Karpas-422 (cell line): ENCODE results near the gene GPAM. TPM values are rescaled to one million over a fixed set of nuclear protein-coding genes. Genes with fewer than 3 reads are reported as not detected.

ENCODE experiments used
- DNase-seq: peaks from one replicate; pipeline ENCODE4 v3.0.0-alpha.2; 2015
- H2AFZ ChIP-seq: fragments of 200-600 bp; sonication (generic); 2 replicates; pipeline ENCODE4 v1.6.1; 2014; ENCODE audit warnings: antibody characterized with exemption, low read length, mixed read lengths
- H3K27ac ChIP-seq: fragments of 200-600 bp; sonication (generic); 2 replicates; pipeline ENCODE4 v1.5.1; 2014; ENCODE audit warnings: mild to moderate bottlenecking, low read length, moderate library complexity
- H3K27me3 ChIP-seq: fragments of 200-600 bp; sonication (generic); 2 replicates; pipeline ENCODE4 v1.6.1; 2014; ENCODE audit warnings: low read length, mixed read lengths
- H3K36me3 ChIP-seq: fragments of 200-600 bp; sonication (generic); 2 replicates; pipeline ENCODE4 v1.6.1; 2014; ENCODE audit warnings: low read length, mixed read lengths; ENCODE audit not compliant: insufficient read depth
- H3K4me1 ChIP-seq: fragments of 200-600 bp; sonication (generic); 2 replicates; pipeline ENCODE4 v1.6.1; 2014; ENCODE audit warnings: mild to moderate bottlenecking, low read length, mixed read lengths
- H3K4me2 ChIP-seq: fragments of 200-600 bp; sonication (generic); 2 replicates; pipeline ENCODE4 v1.6.1; 2014; ENCODE audit warnings: low read length, low read depth, mild to moderate bottlenecking; ENCODE audit not compliant: poor library complexity, severe bottlenecking
- H3K4me3 ChIP-seq: fragments of 200-600 bp; sonication (generic); 2 replicates; pipeline ENCODE4 v1.5.1; 2014; ENCODE audit warnings: mild to moderate bottlenecking, antibody characterized with exemption, low read length, mixed read lengths
- H3K79me2 ChIP-seq: fragments of 200-600 bp; sonication (generic); 2 replicates; pipeline ENCODE4 v1.6.1; 2014; ENCODE audit warnings: mild to moderate bottlenecking, low read length, mixed read lengths
- H3K9ac ChIP-seq: fragments of 200-600 bp; sonication (generic); 2 replicates; pipeline ENCODE4 v1.6.0; 2014; ENCODE audit warnings: low read length
- H3K9me2 ChIP-seq: fragments of 200-600 bp; sonication (generic), shearing (Covaris generic); replicated peaks from 2 replicates; pipeline ENCODE4 v1.6.0; 2014; ENCODE audit warnings: mild to moderate bottlenecking, low read length, moderate library complexity; ENCODE audit not compliant: insufficient read depth
- H3K9me3 ChIP-seq: fragments of 300-700, 200-600 bp; sonication (generic); 2 replicates; pipeline ENCODE4 v1.6.1; 2014; ENCODE audit warnings: low read length, mixed read lengths
- H4K20me1 ChIP-seq: fragments of 200-600 bp; sonication (generic); 2 replicates; pipeline ENCODE4 v1.6.1; 2014; ENCODE audit warnings: mild to moderate bottlenecking, antibody characterized with exemption, low read length, low read depth; ENCODE audit not compliant: insufficient read depth
- total RNA-seq: library from RNA; depleted of rRNA; stranded (reverse); fragments of >200 nt; shearing (Covaris generic); gene quantifications from 2 replicates; pipeline ENCODE4 v1.2.3, GENCODE V29; 2014; ENCODE audit warnings: low replicate concordance

The GPAM gene
- total RNA-seq, 1 experiment from 2014 or later, result 481 TPM

DNA sequence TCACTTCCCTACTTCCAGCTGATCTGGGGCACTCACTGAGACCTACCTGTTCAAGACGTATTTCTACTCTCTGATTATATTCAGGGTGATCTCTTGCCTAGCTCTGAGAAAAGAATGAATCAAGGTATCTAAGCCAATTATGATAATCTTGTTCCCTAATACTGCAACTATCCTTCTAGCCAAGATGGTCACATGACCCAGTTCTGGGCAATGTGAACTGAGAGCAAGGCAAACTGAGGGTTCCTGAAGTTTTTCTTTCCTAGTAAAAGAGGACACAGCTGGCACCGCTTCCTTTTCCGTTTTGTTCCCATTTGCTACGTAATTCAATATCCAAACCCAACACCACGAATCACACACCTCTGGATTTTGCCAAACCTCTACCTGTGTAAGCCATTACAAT lies 5.9 kb upstream of the GPAM start:
- H2AFZ ChIP-seq, result no peak overlapping the region
- no peaks in the 10 kb centered on the region for H3K9me2 ChIP-seq
- DNase-seq, result no peak
- H3K9me3 ChIP-seq, result peaks cover 21% of the 10 kb centered on the region
- no peaks in the 10 kb centered on the region for H3K27me3 ChIP-seq
- H3K36me3 ChIP-seq, result peaks cover 75% of the 10 kb centered on the region
- H3K4me2 ChIP-seq, result no peak overlapping the region
- no peak overlapping the region for H3K9ac ChIP-seq
- H3K79me2 ChIP-seq, result peaks cover 97% of the 10 kb centered on the region
- H3K27ac ChIP-seq, result no peak overlapping the region
- peaks cover 18% of the 10 kb centered on the region for H3K4me1 ChIP-seq
- peaks cover 11% of the 10 kb centered on the region for H4K20me1 ChIP-seq
- H3K4me3 ChIP-seq, result no peak overlapping the region

DNA sequence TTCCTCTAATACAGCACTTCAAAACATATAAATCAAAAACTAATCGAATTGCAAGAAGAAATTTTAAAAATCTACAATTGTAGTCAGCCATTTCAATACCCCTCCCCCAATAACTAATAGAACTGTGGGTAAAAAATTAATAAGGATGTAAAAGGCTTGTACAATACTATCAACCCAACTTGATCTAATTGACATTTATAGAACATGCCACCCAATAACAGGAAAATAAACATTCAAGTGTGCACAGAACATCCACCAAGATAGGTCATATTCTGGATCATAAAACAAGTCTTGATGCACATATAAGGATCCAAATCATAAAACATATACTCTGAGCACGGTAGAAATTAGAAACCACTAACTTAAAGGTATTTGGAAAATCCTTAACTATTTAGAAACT lies 4.0 kb upstream of the GPAM start:
- Histone ChIP-seq H3K4me2 (no peak overlapping the region), H3K27me3 (no peaks in the 10 kb centered on the region), H3K9ac (no peak overlapping the region), H3K9me3 (peaks cover 21% of the 10 kb centered on the region), H3K27ac (no peak overlapping the region), H4K20me1 (peaks cover 6% of the 10 kb centered on the region; the same call in 1 of the 2 replicates), H3K4me1 (peaks cover 37% of the 10 kb centered on the region), H3K36me3 (peaks cover 69% of the 10 kb centered on the region), H3K79me2 (peaks cover 97% of the 10 kb centered on the region), H3K4me3 (no peak overlapping the region), H2AFZ (no peak overlapping the region), H3K9me2 (no peaks in the 10 kb centered on the region)
- DNase-seq, result no peak

- Histone ChIP-seq H3K9ac (peak overlapping the region; percentile 76), H3K9me2 (no peaks in the 10 kb centered on the region), H4K20me1 (peaks cover 6% of the 10 kb centered on the region; the same call in 1 of the 2 replicates), H3K36me3 (peaks cover 69% of the 10 kb centered on the region), H3K27me3 (no peaks in the 10 kb centered on the region), H3K4me1 (peaks cover 37% of the 10 kb centered on the region), H3K79me2 (peaks cover 97% of the 10 kb centered on the region), H3K27ac (peak overlapping the region; percentile 77), H2AFZ (no peak overlapping the region), H3K4me3 (peak overlapping the region; percentile 74), H3K4me2 (peak overlapping the region; percentile 88), H3K9me3 (peaks cover 21% of the 10 kb centered on the region)
- peak; percentile 57 for DNase-seq
These were observed 2.4 kb upstream of the GPAM start for GRCh38 chr10:112185959-112186358.

DNA sequence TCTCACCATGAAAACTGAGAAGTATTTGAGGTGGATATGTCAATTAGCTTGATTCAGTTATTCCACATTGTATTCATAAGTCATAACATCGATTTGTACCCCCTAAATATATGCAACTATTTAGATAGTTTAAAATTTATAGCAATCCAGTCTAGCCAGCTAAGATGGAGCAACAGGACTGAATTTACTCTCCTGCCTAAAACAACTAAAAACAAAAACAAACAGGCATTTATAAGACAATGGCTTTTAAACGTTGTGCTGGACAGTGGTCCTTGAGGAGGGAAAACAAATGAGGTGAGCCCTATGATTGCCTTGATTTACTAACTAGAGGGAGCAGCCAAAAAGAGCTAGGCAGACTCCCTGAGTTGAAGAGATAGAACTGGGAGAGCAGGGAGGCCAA lies 814 bp upstream of the GPAM start:
- H3K9me2 ChIP-seq, result no peaks in the 10 kb centered on the region
- no peak for DNase-seq
- H3K79me2 ChIP-seq, result peaks cover 97% of the 10 kb centered on the region
- H3K36me3 ChIP-seq, result peaks cover 71% of the 10 kb centered on the region
- H2AFZ ChIP-seq, result no peak overlapping the region
- peak overlapping the region; percentile 88 for H3K4me2 ChIP-seq
- H3K4me1 ChIP-seq, result peaks cover 37% of the 10 kb centered on the region
- H3K4me3 ChIP-seq, result peak overlapping the region; percentile 74
- peak overlapping the region; percentile 76 for H3K9ac ChIP-seq
- H4K20me1 ChIP-seq, result peaks cover 6% of the 10 kb centered on the region; the same call in 1 of the 2 replicates
- H3K27me3 ChIP-seq, result no peaks in the 10 kb centered on the region
- H3K9me3 ChIP-seq, result peaks cover 17% of the 10 kb centered on the region
- H3K27ac ChIP-seq, result peak overlapping the region; percentile 77

DNA sequence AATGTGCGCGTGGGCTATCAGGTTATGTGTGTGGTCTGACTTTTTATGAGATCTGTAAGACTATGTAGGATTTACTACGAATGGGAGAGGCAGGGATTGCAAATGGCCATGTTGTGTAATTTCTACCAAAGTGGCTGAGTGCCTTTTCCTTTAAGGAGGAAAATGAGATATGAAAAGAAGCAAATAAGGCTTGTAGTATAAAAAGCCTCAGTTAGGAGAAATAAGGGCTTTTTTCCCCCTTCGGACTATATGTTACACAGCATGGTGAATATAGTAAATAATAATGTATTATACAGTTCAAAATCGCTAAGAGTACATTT lies 447 bp upstream of the GPAM start:
- H3K9ac ChIP-seq, result peak overlapping the region; percentile 76
- no peak overlapping the region for H2AFZ ChIP-seq

GRCh38 chr10:112182784-112183328 lies 709 bp downstream of the GPAM start:
- Histone ChIP-seq H3K4me2 (peak overlapping the region; percentile 88), H4K20me1 (peaks cover 6% of the 10 kb centered on the region; the same call in 1 of the 2 replicates), H3K27ac (0 out of 2 replicates have a peak overlapping the region, but pooled peaks have one; percentile 77), H3K4me1 (peaks cover 37% of the 10 kb centered on the region), H3K4me3 (peak overlapping the region; percentile 74), H3K27me3 (no peaks in the 10 kb centered on the region), H3K9me2 (no peaks in the 10 kb centered on the region), H3K9ac (no peak overlapping the region; the same call in 1 of the 2 replicates), H3K9me3 (peaks cover 8% of the 10 kb centered on the region), H3K79me2 (peaks cover 95% of the 10 kb centered on the region), H3K36me3 (peaks cover 72% of the 10 kb centered on the region), H2AFZ (no peak overlapping the region)
- DNase-seq, result no peak

More for the DNA sequence above, 447 bp upstream of the GPAM start:
- Histone ChIP-seq H3K4me1 (peaks cover 37% of the 10 kb centered on the region), H3K9me3 (peaks cover 16% of the 10 kb centered on the region), H3K9me2 (no peaks in the 10 kb centered on the region), H3K27ac (peak overlapping the region; percentile 77), H4K20me1 (peaks cover 6% of the 10 kb centered on the region; the same call in 1 of the 2 replicates), H3K36me3 (peaks cover 72% of the 10 kb centered on the region), H3K4me2 (peak overlapping the region; percentile 88), H3K4me3 (peak overlapping the region; percentile 74), H3K79me2 (peaks cover 97% of the 10 kb centered on the region), H3K27me3 (no peaks in the 10 kb centered on the region)
- DNase-seq, result peak; percentile 52

DNA sequence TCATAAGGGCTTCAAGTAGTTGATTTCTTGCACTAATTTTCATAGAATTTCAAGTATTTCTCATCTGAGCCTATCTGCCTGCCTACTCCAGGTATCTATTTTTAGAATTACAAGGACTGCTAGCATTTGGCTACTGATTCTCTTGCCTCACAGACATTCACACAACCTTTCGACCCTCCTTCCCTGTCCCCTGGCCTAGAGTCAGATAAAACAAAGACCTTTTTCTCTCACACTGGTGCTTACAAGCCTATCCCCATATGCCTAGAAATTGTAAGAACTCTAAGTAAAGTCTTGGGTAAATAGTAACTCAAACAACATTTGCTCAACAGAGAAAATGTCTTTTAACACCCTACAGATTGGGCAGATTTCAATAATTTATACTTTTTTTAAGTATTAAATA lies 6.3 kb downstream of the GPAM start:
- Histone ChIP-seq H2AFZ (no peak overlapping the region), H4K20me1 (peaks cover 4% of the 10 kb centered on the region; the same call in 1 of the 2 replicates), H3K27me3 (no peaks in the 10 kb centered on the region), H3K36me3 (peaks cover 98% of the 10 kb centered on the region), H3K27ac (no peak overlapping the region), H3K9ac (no peak overlapping the region), H3K4me1 (peaks cover 3% of the 10 kb centered on the region; the same call in 1 of the 2 replicates), H3K9me2 (no peaks in the 10 kb centered on the region), H3K4me3 (no peak overlapping the region), H3K4me2 (no peak overlapping the region), H3K79me2 (peaks cover 93% of the 10 kb centered on the region), H3K9me3 (no peaks in the 10 kb centered on the region)
- DNase-seq, result no peak

- H2AFZ ChIP-seq, result no peak overlapping the region
- H3K9ac ChIP-seq, result no peak overlapping the region
- no peak overlapping the region for H3K4me3 ChIP-seq
- 0 out of 2 replicates have a peak, but pooled peaks cover 3% of the 10 kb centered on the region for H3K4me1 ChIP-seq
- H3K27me3 ChIP-seq, result no peaks in the 10 kb centered on the region
- peaks cover 98% of the 10 kb centered on the region for H3K36me3 ChIP-seq
- no peak for DNase-seq
- no peaks in the 10 kb centered on the region for H3K9me2 ChIP-seq
- H3K9me3 ChIP-seq, result no peaks in the 10 kb centered on the region
- no peak overlapping the region for H3K4me2 ChIP-seq
- peaks cover 4% of the 10 kb centered on the region; the same call in 1 of the 2 replicates for H4K20me1 ChIP-seq
- no peak overlapping the region for H3K27ac ChIP-seq
- H3K79me2 ChIP-seq, result peaks cover 89% of the 10 kb centered on the region
These were observed 7.0 kb downstream of the GPAM start for GRCh38 chr10:112176543-112176942.
